ENCODE data around the gene CHRM2. TPM values are rescaled to one million over a fixed set of nuclear protein-coding genes. Genes with fewer than 3 reads are reported as not detected.

The CHRM2 gene
- total RNA-seq, 2 donors from 2014 or later = 1.1 to 7.3 TPM

DNA sequence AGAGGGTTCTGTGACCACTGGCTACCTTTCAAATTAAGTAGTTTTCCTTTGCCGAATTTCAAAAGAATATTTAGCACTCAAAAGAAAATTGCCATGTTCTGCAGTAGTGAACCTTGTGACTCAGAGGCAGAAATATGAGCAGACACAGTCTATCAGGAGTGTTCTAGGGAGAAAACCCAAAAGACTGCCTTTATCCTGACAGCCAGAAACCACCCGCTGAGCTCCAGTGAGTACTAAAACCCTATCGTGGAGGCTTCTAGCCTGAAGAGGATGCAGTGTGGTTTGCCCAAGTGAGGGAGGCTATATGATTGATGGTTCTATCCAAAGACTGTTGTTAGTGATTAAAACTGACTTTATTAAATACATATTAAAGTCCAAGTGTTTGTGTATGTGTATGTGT lies 21.9 kb downstream of the CHRM2 start:
- ATAC-seq = no peak
- DNase-seq = no peak
- intact Hi-C loops (cut with DNase I, micrococcal nuclease) = no loop called here

GRCh38 chr7:136891850-136892249 lies 23.4 kb downstream of the CHRM2 start:
- intact Hi-C loops (cut with DNase I, micrococcal nuclease) = no loop called here
- DNase-seq = no peak
- no peak for ATAC-seq

DNA sequence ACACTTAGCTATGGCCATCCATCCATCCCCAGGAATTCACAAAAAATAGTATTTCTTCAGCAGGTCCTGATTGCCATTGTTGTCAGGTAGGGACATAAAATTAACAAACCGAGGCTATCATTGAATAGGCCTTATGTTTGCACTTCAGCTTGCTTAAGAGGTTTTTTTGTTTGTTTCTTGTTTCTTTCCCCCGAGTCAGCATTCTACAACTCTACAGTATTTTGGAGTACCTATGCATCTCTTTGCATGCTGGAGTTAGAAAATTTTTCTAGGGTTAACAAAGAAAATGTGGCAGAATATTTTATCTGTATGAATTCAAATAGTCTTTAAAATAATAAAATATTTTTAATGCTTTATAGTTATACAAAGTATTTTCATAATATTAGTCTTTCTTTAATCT lies 26.3 kb downstream of the CHRM2 start:
- ATAC-seq (no peak), DNase-seq (no peak)
- intact Hi-C loops (cut with DNase I, micrococcal nuclease) = no loop called here

- no peak for ATAC-seq
- no peak for DNase-seq
- intact Hi-C loops (cut with DNase I, micrococcal nuclease) = no loop called here
Observed at GRCh38 chr7:136897676-136898075, 29.2 kb downstream of the CHRM2 start.

DNA sequence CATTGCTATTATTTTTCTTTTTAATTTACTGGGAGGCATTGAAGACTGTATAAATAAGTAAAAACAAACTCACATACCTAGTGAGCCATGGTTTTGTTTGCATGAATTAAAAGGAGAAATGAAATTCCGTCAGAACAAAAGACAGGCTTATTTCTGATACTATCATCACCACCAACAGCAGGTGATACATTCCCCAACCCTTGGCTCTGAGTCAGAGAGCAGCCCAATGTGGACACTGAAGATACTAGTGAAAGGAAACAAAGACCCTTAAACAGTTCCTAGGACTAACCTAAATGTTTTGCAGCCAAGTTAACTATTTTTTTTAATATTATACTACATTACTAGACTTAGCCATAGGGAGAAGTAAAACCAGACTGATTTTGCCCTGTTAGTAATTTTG lies 31.6 kb downstream of the CHRM2 start:
- intact Hi-C loops (cut with DNase I, micrococcal nuclease) = no loop called here
- ATAC-seq (no peak), DNase-seq (no peak)

DNA sequence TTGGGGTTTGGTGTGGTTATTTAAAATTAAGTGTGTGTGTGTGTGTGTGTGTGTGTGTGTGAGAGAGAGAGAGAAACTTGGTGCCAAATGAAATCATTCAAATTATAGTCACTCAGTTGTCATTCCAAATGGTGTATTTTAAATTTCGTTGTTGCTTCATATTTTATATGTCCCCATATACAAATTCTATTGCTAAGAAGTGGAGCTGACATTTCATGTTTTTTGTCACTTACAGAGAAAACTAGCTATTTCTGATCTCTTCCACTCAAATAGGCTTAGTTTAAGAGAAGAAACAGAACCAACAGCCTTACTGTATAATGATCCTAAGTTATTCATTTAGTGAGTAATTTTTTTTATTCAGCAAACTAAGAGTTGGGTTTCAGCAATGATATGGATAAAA lies 42.3 kb downstream of the CHRM2 start:
- DNase-seq = no peak
- intact Hi-C loops (cut with DNase I, micrococcal nuclease) = no loop called here

DNA sequence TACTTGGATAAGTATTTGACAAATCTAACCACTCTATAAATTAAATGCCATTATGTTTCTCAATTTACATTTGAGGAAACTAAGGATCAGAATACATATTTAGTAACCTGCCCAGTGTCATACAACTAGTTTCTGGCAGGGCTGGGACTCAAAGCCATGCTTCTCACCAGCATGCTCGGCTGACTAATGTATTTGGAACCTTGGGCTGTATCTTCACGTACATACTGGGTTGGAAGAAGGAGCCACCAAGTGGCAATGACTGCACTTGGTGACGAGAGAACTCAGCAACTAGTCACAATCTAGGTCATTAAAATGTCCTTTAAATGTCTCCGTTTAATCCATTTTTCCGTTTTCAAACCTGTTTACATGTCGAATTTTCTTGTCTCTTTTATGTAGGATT lies 42.9 kb downstream of the CHRM2 start:
- no peak for DNase-seq
- intact Hi-C loops (cut with DNase I, micrococcal nuclease) = no loop called here
- no peak for ATAC-seq

More for the DNA sequence above, 42.3 kb downstream of the CHRM2 start:
- ATAC-seq = no peak

GRCh38 chr7:136912339-136912738 lies 43.9 kb downstream of the CHRM2 start:
- intact Hi-C loops (cut with DNase I, micrococcal nuclease) = no loop called here
- DNase-seq = no peak
- no peak for ATAC-seq

DNA sequence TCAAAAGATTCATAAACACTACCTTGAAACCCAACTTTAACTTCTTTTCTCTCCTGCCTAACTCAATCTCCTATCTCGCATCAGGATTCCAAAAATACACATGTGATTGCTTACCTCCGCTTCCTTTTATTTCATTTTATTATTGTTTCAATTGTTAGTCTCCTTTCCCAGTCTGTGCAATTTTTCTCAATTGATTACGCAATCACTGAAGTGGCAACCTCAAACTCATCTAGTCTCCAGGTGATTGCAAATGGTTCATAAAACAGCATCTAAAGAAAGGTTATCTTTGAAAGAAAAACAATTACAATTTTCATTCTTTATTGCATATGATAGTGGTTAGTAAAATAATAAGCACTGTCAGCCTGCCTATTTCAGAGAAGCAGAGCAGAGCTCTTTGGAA lies 45.6 kb downstream of the CHRM2 start:
- DNase-seq (no peak), ATAC-seq (no peak)
- intact Hi-C loops (cut with DNase I, micrococcal nuclease) = no loop called here

DNA sequence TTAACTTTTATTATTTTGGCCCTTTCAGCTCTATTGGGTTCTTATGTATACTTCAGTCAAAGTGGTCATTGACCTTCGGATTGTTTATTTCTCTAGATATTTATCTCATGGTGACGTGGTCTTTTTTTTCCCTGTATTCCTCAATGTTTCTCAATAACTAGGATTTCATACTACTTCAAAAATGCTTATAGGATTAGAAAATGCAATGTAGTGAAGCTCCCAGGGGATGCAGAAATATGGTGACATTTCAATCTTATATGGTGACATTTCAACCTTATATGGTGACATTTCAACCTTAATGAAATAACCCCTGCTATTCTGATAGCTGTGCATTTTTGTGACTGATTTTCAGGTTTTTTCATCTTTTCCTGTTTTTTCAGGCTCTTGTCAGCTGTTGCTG lies 51.4 kb downstream of the CHRM2 start:
- DNase-seq (no peak), ATAC-seq (no peak)
- intact Hi-C loops (cut with DNase I, micrococcal nuclease) = no loop called here

GRCh38 chr7:136923111-136923667 lies 54.7 kb downstream of the CHRM2 start:
- no peak for ATAC-seq
- intact Hi-C loops (cut with DNase I, micrococcal nuclease) = no loop called here
- no peak for DNase-seq

DNA sequence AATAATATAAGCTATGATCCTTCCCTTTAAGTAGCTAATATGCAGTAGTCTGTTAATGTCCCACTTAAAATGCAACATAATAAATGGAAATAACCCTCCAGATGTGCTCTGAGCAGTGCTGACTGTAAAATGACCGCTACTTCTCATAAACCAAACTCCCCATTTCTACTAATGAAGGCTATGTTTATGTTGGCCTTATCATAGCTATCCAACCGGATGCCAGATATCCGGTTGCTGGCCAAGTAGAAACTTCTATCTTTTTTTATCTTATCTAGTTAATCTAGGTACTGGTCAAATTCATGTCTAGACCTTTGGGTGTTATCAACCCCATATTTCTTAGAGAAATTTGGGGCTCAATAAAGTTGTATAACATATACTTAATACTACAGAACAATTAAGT lies 56.6 kb downstream of the CHRM2 start:
- ATAC-seq = no peak
- intact Hi-C loops (cut with DNase I, micrococcal nuclease) = no loop called here

DNA sequence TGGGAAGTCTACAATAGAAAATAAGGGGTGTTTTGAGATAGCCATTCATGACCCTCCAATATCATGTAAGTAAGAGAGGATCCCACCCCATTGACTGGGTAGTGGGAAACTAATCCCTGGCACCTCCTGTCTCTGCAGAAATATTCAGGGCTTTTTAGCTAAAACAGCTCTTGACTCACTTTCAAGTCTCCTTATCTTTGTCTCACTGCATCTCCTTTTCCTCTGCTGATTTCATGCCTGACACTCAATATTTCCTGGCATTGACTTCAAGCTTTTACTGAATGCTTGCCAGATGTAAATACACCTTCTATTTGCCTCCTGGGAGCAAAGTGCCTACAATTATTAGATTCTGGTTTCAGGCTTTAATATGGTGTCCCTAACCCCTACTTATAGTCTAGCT lies 57.1 kb downstream of the CHRM2 start:
- intact Hi-C loops (cut with DNase I, micrococcal nuclease) = no loop called here
- no peak for ATAC-seq
- no peak for DNase-seq

More for the DNA sequence above, 56.6 kb downstream of the CHRM2 start:
- no peak for DNase-seq

GRCh38 chr7:136931169-136931867 lies 62.9 kb downstream of the CHRM2 start:
- ATAC-seq = no peak
- no peak for DNase-seq
- intact Hi-C loops (cut with DNase I, micrococcal nuclease) = no loop called here

DNA sequence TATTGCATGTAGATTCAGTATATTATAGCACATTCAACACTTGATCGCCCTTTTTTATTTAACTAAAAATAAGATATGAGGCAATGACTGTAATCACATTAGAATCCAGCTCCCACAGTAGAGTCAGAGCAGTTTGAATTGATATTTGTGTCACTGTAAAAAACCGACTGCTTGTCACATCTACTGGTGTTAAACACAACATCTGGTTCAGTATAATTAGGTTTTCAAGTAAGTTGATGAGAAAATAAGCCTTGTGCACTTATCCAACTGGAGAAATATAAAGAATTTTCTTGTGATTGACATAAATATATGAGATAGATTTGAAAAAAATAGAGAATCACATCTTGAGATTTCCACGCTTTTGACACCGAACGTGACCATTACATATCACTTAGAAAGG lies 69.0 kb downstream of the CHRM2 start:
- DNase-seq = no peak
- no peak for ATAC-seq
- intact Hi-C loops (cut with DNase I, micrococcal nuclease) = no loop called here

- ATAC-seq = no peak
- DNase-seq = no peak
- intact Hi-C loops (cut with DNase I, micrococcal nuclease) = no loop called here
Observed at GRCh38 chr7:136938476-136938875, 70.0 kb downstream of the CHRM2 start.

DNA sequence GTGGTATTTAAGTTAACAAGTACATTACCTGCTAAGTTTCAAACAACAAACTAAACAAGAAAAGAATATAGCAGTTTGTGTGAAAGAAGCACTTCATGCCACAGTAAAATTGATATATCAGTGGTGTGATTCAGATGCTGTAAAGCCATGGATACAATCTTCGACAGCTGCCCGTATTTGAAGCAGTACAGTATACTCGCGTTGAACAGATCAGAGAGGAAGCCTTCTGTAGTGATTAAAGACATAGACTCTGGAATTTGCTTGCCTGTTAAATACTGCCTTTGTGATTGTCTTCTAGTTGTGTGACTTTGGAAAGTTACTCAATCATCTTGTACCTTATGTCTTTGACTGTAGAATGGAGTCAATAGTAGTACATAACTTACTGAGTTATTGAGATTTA lies 71.7 kb downstream of the CHRM2 start:
- no peak for DNase-seq
- no peak for ATAC-seq
- intact Hi-C loops (cut with DNase I, micrococcal nuclease) = no loop called here

GRCh38 chr7:136940917-136941316 lies 72.5 kb downstream of the CHRM2 start:
- intact Hi-C loops (cut with DNase I, micrococcal nuclease) = no loop called here

GRCh38 chr7:136941816-136942215 lies 73.4 kb downstream of the CHRM2 start:
- intact Hi-C loops (cut with DNase I, micrococcal nuclease) = no loop called here
- no peak for DNase-seq

More at GRCh38 chr7:136940917-136941316, 72.5 kb downstream of the CHRM2 start:
- ATAC-seq = no peak
- DNase-seq = no peak

GRCh38 chr7:136942401-136942800 lies 73.9 kb downstream of the CHRM2 start:
- DNase-seq = no peak
- intact Hi-C loops (cut with DNase I, micrococcal nuclease) = no loop called here
- no peak for ATAC-seq

More at GRCh38 chr7:136941816-136942215, 73.4 kb downstream of the CHRM2 start:
- no peak for ATAC-seq

- DNase-seq (no peak), ATAC-seq (no peak)
- intact Hi-C loops (cut with DNase I, micrococcal nuclease) = no loop called here
Observed at GRCh38 chr7:136942994-136943393, 74.5 kb downstream of the CHRM2 start.

All from left colon (tissue), 2 donors.